Measurements from ENCODE around the gene ABCA3. TPM values are rescaled to one million over a fixed set of nuclear protein-coding genes. Genes with fewer than 3 reads are reported as not detected.

Gene ABCA3
- total RNA-seq, 1 donor from 2014 or later = 25.9 TPM

GRCh38 chr16:2385190-2385836 is 44.8 kb upstream of the ABCA3 start:
- TF ChIP-seq CTCF (IDR thresholded peaks at IDR 0.05) = no peak

GRCh38 chr16:2384426-2384825 is 43.9 kb upstream of the ABCA3 start:
- intact Hi-C loops (cut with DNase I) = no loop called here
- Histone ChIP-seq H3K27me3 (no peaks in the 10 kb centered on the region), H3K4me3 (no peak overlapping the region), H3K9me3 (peaks cover 0 to 5% of the 10 kb centered on the region in 2 donors), H3K36me3 (no peaks in the 10 kb centered on the region), H3K4me1 (no peaks in the 10 kb centered on the region), H3K27ac (no peak overlapping the region)
- DNase-seq (ENCODE audit: low spot score in 2 of 2) = no peak
- no peak for TF ChIP-seq CTCF (IDR thresholded peaks at IDR 0.05)

More at GRCh38 chr16:2385190-2385836, 44.8 kb upstream of the ABCA3 start:
- intact Hi-C loops (cut with DNase I) = no loop called here
- peaks cover 0 to 10% of the 10 kb centered on the region in 2 donors for H3K9me3 ChIP-seq
- no peaks in the 10 kb centered on the region for H3K27me3 ChIP-seq
- no peak overlapping the region for H3K4me3 ChIP-seq
- H3K36me3 ChIP-seq = no peaks in the 10 kb centered on the region
- no peak overlapping the region for H3K27ac ChIP-seq
- H3K4me1 ChIP-seq = no peaks in the 10 kb centered on the region
- no peak for DNase-seq (ENCODE audit: low spot score in 2 of 2)

GRCh38 chr16:2383501-2383900 is 43.0 kb upstream of the ABCA3 start:
- no peaks in the 10 kb centered on the region for H3K9me3 ChIP-seq
- H3K4me1 ChIP-seq = no peaks in the 10 kb centered on the region
- H3K36me3 ChIP-seq = no peaks in the 10 kb centered on the region
- no peaks in the 10 kb centered on the region for H3K27me3 ChIP-seq
- no peak overlapping the region for H3K4me3 ChIP-seq
- intact Hi-C loops (cut with DNase I) = no loop called here
- DNase-seq (ENCODE audit: low spot score in 2 of 2) = no peak
- no peak for TF ChIP-seq CTCF (IDR thresholded peaks at IDR 0.05)
- no peak overlapping the region for H3K27ac ChIP-seq

GRCh38 chr16:2374644-2375043 is 34.1 kb upstream of the ABCA3 start:
- H3K4me3 ChIP-seq = no peak overlapping the region
- intact Hi-C loops (cut with DNase I) = no loop called here
- H3K27ac ChIP-seq = no peak overlapping the region
- no peak for TF ChIP-seq CTCF (IDR thresholded peaks at IDR 0.05)
- no peaks in the 10 kb centered on the region for H3K36me3 ChIP-seq
- no peaks in the 10 kb centered on the region for H3K4me1 ChIP-seq
- no peaks in the 10 kb centered on the region for H3K27me3 ChIP-seq
- no peak for DNase-seq (ENCODE audit: low spot score in 2 of 2)
- H3K9me3 ChIP-seq = no peaks in the 10 kb centered on the region

GRCh38 chr16:2373176-2373575 is 32.6 kb upstream of the ABCA3 start:
- Histone ChIP-seq H3K4me1 (no peaks in the 10 kb centered on the region), H3K36me3 (no peaks in the 10 kb centered on the region), H3K4me3 (no peak overlapping the region), H3K27me3 (no peaks in the 10 kb centered on the region), H3K9me3 (no peaks in the 10 kb centered on the region), H3K27ac (no peak overlapping the region)
- TF ChIP-seq CTCF (IDR thresholded peaks at IDR 0.05) = no peak
- intact Hi-C loops (cut with DNase I) = no loop called here
- DNase-seq (ENCODE audit: low spot score in 2 of 2) = no peak

- no peak for DNase-seq (ENCODE audit: low spot score in 2 of 2)
- Histone ChIP-seq H3K27ac (no peak overlapping the region), H3K4me3 (no peak overlapping the region), H3K4me1 (no peaks in the 10 kb centered on the region), H3K27me3 (no peaks in the 10 kb centered on the region), H3K36me3 (no peaks in the 10 kb centered on the region), H3K9me3 (no peaks in the 10 kb centered on the region)
- TF ChIP-seq CTCF (IDR thresholded peaks at IDR 0.05) = no peak
- intact Hi-C loops (cut with DNase I) = no loop called here
Measured at GRCh38 chr16:2372684-2373083, 32.2 kb upstream of the ABCA3 start.

Data from ascending aorta (tissue), 2 donors.